Astrocyte of the spinal cord (primary cell): ENCODE measurements around the gene EDEM1.

Source experiments
- DNase-seq: peaks from one replicate; pipeline ENCODE4 v3.0.0; 2011; ENCODE audit warnings: low read depth, low spot score
- H3K4me3 ChIP-seq: 2 replicates; pipeline ENCODE4 v1.5.1; 2011; ENCODE audit warnings: low read depth, mild to moderate bottlenecking, low read length, moderate library complexity
- in situ Hi-C: cut with HindIII; loops from 2 replicates; pipeline ENCODE4 v1.10.0; 2017; ENCODE audit warnings: low sequenced_read_pairs
- TF ChIP-seq, protein P1 (sequence below): IDR thresholded peaks from 2 replicates; pipeline ENCODE4 v1.5.1; 2012; ENCODE audit warnings: low read depth, mild to moderate bottlenecking, low read length, inconsistent platforms

Gene EDEM1

DNA sequence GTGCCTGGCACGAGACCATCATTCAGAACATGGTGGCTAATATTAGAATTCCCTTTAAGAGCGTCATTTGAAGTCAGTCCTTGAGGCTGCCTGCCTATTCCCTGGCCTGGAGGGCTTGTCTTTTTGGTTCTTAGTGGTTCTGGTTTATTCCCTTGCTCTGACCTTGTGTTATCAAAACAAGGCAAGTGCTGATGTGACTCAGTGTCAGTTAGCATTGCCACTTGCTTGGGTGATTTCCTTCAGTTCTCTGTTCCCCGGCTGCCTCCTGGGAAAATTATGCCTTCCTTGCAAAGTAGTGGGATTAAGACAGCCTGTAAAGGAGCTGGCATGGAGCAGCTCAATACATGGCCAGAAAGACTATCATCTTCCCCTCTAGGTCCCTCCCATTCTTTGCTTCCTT is 64.6 kb downstream of the EDEM1 start:
- TF ChIP-seq, protein P1, sequence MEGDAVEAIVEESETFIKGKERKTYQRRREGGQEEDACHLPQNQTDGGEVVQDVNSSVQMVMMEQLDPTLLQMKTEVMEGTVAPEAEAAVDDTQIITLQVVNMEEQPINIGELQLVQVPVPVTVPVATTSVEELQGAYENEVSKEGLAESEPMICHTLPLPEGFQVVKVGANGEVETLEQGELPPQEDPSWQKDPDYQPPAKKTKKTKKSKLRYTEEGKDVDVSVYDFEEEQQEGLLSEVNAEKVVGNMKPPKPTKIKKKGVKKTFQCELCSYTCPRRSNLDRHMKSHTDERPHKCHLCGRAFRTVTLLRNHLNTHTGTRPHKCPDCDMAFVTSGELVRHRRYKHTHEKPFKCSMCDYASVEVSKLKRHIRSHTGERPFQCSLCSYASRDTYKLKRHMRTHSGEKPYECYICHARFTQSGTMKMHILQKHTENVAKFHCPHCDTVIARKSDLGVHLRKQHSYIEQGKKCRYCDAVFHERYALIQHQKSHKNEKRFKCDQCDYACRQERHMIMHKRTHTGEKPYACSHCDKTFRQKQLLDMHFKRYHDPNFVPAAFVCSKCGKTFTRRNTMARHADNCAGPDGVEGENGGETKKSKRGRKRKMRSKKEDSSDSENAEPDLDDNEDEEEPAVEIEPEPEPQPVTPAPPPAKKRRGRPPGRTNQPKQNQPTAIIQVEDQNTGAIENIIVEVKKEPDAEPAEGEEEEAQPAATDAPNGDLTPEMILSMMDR, result no peak
- DNase-seq, result no peak
- in situ Hi-C loops, result no loop called here
- H3K4me3 ChIP-seq, result no peak overlapping the region

DNA sequence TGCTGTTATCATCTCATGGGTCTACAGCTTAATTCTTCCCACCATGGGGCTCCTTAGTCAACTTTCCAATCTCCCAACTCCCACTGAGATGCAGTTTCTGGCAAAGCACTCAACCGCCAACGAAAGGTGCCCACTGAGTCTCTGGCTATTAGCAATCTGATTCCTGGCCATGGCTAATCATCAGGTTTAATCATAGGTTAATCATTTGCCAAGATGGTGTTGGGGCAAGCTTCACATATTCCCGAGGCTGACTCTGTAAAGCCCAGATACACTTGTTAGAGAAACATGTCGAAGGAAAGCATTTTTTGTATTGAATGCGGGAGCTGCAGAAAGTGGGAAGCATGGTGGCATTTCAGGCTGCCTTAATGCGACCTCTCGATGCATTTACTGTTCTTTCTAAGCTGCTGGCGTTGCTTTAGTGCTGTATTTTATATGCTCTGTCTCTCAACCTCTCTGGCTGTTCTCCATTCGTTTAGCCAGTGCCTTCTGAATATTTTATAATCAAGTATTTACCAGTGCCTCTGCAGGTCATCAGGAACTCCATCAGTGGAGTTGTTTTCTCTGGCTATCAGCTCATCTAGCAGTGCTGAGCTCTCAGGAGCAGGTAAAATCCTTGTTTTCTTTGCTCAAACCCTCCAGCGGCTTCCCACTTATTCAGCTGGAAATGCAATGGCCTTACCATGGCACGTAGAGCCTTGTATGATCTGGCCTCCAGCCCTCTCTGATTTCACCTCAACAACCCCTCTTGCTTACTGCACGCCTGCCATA is 67.0 kb downstream of the EDEM1 start:
- in situ Hi-C loops, result no loop called here
- TF ChIP-seq, protein P1, result no peak
- DNase-seq, result no peak
- H3K4me3 ChIP-seq, result no peak overlapping the region

DNA sequence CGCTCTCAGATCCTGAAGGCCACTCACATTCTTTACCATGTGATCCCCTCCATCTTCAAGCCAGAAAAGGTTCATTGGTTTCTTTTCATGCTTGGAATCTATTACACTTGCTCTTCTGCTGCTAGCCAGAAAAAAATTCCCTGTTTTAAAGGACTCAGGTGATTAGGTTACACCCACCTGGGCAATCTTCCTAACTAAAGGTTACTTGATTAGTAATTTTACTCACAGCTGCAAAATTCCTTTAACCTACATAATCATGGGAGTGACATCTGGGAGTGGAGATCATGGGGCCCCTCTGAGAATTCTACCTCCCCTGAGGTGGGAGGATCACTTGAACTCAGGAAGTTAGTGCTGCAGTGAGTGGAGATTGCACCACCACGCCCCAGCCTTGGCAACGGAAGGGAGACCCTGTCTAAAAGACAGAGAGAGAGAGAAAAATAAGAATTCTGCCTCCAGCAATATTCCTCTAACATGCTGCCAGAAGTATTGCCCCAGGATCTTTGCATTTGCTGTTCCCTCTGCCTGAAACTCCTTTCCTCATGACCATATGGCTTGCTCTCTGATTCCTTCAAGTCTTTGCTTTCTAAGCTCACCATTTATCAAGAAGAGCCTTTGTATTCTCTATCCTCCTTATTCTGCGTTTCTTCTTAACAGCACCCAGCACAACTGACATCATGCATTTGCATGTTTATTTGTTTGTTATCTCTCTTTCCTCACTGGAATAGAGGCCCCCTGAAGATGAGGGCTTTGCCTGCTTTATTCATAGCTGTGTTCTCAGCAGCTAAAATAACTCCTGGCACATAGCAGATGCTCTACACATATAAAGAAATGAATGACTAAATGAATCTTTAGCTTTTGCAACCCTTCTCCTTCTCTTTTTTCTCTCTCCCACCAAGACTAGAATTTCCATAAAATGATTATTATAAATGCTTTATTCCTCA is 68.2 kb downstream of the EDEM1 start:
- in situ Hi-C loops, result no loop called here
- no peak for DNase-seq
- no peak overlapping the region for H3K4me3 ChIP-seq
- TF ChIP-seq, protein P1, result no peak

DNA sequence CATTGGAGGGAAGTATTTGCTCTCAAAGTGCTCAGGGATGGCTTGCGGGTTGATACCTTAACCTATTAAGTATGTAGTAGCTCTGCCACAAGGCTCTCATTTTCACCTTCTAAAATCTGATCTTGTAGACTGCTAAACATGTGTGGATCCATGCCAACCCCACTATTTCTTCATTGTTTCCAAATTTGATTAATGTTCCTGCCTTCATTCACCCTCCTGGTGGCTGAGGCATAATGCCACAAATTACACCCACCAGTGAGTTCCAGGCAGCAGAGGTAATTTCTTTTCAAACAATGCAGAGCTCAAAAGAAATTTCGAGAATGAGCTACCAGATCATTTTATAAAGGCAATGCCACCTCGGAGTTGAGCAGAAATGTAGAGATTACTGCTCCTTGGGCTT is 71.0 kb downstream of the EDEM1 start:
- TF ChIP-seq, protein P1, result no peak
- DNase-seq, result no peak
- in situ Hi-C loops, result no loop called here
- no peak overlapping the region for H3K4me3 ChIP-seq

DNA sequence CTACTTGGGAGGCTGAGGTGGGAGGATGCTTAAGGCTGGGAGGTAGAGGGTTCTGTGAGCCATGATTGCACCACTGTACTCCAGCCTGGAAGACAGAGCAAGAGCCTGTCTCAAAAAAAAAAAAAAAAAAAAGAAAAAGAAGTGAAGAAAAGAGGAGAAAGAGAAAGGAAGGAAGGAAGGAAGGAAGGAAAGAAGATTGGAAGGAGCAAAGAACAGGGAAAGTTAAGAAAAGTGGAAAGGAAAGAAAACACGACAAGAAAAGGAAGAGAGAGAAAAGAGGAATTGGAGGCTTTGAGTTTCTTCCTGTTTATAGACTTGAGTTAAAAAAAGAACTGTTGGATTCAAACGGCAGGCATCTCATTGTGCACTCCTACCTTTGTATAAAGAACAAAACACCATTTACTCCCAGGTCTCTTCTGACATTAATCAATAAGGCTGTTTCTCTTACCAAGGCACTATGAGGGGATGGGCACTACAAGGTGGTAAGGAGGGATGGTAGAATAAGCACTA is 73.5 kb downstream of the EDEM1 start:
- no peak overlapping the region for H3K4me3 ChIP-seq
- TF ChIP-seq, protein P1, result no peak
- in situ Hi-C loops, result no loop called here
- no peak for DNase-seq

DNA sequence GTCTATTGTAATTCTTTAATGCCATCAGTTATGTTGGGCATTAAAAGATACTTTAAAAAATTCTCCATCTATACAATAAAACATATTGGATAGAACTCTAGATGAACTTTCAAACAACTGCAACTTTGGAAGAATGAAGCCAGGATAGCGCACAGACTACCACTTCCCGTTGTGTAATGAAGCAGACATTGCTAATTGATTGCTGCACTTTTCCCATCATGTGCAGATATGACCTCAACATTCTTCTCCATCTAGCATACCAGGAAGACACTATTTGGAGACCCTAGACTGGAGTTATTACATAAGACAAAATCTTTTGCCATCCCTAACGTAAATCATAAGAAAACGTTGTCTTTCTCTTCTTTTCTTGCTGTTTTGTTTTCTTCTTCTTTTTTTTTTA is 75.0 kb downstream of the EDEM1 start:
- in situ Hi-C loops, result no loop called here
- DNase-seq, result no peak
- H3K4me3 ChIP-seq, result no peak overlapping the region
- TF ChIP-seq, protein P1, result no peak
